Nephron (organoid): ENCODE results near the gene LGMN.

Experiments used
- H3K27ac Mint-ChIP-seq, 3 experiments: 2 replicates each; pipeline ENCODE4 v1.8.0; 2020; ENCODE audit warnings: mixed read lengths in 3 of 3, mild to moderate bottlenecking in 2 of 3, moderate library complexity in 1 of 3
- H3K27me3 Mint-ChIP-seq: 2 replicates; pipeline ENCODE4 v1.8.0; 2021; ENCODE audit warnings: low read depth, mild to moderate bottlenecking, moderate library complexity, mixed read lengths
- H3K36me3 Mint-ChIP-seq: 2 replicates; pipeline ENCODE4 v1.8.0; 2020; ENCODE audit warnings: low read depth, mixed read lengths
- H3K4me1 Mint-ChIP-seq: 2 replicates; pipeline ENCODE4 v1.8.0; 2020; ENCODE audit warnings: mixed read lengths
- H3K4me3 Mint-ChIP-seq, 3 experiments: 2 replicates each; pipeline ENCODE4 v1.8.0; 2020; ENCODE audit warnings: mild to moderate bottlenecking in 3 of 3, mixed read lengths in 3 of 3, moderate library complexity in 2 of 3
- H3K9me3 Mint-ChIP-seq: 2 replicates; pipeline ENCODE4 v1.8.0; 2020; ENCODE audit warnings: mixed read lengths
- CTCF ChIP-seq, 3 experiments: fragments of 200-600 bp; sonication (generic); IDR thresholded peaks; one replicate each; pipeline ENCODE4 v1.5.0; 2021; ENCODE audit warnings: antibody characterized with exemption in 3 of 3; ENCODE audit not compliant: unreplicated experiment in 3 of 3

Gene LGMN

DNA sequence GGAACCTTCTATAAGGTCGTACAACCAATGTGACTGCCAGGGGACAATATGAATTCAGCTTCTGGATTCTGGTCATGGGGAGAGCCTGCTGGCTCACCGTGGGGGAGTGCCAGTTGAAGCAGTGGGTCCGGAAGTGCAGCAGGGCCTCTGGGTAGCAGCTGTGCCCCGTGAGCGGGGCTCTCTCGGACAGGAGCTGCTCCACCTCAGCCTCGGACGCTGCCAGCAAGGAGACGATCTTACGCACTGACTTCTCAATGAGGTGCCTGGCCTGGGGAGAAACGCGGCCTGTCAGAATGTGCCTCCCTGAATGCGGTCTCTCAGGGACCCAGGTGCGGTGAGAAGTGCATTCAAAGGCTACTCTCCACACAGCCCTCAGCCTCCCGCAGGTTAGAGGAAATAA lies 42.0 kb downstream of the LGMN start:
- H3K4me3 Mint-ChIP-seq = no peak overlapping the region
- peaks cover 3% of the 10 kb centered on the region for H3K27me3 Mint-ChIP-seq
- no peaks in the 10 kb centered on the region for H3K9me3 Mint-ChIP-seq
- H3K4me1 Mint-ChIP-seq = peaks cover 12% of the 10 kb centered on the region
- TF ChIP-seq CTCF (IDR thresholded peaks at IDR 0.05; ENCODE audit: unreplicated experiment in 3 of 3) = no peak
- H3K36me3 Mint-ChIP-seq = peaks cover 49% of the 10 kb centered on the region
- H3K27ac Mint-ChIP-seq = no peak overlapping the region

- peaks cover 3% of the 10 kb centered on the region for H3K27me3 Mint-ChIP-seq
- TF ChIP-seq CTCF (IDR thresholded peaks at IDR 0.05; ENCODE audit: unreplicated experiment in 3 of 3) = no peak
- peaks cover 12% of the 10 kb centered on the region for H3K4me1 Mint-ChIP-seq
- no peaks in the 10 kb centered on the region for H3K9me3 Mint-ChIP-seq
- no peak overlapping the region for H3K27ac Mint-ChIP-seq
- no peak overlapping the region for H3K4me3 Mint-ChIP-seq
- H3K36me3 Mint-ChIP-seq = peaks cover 42% of the 10 kb centered on the region
Measured at GRCh38 chr14:92704821-92705220, 43.6 kb downstream of the LGMN start.

DNA sequence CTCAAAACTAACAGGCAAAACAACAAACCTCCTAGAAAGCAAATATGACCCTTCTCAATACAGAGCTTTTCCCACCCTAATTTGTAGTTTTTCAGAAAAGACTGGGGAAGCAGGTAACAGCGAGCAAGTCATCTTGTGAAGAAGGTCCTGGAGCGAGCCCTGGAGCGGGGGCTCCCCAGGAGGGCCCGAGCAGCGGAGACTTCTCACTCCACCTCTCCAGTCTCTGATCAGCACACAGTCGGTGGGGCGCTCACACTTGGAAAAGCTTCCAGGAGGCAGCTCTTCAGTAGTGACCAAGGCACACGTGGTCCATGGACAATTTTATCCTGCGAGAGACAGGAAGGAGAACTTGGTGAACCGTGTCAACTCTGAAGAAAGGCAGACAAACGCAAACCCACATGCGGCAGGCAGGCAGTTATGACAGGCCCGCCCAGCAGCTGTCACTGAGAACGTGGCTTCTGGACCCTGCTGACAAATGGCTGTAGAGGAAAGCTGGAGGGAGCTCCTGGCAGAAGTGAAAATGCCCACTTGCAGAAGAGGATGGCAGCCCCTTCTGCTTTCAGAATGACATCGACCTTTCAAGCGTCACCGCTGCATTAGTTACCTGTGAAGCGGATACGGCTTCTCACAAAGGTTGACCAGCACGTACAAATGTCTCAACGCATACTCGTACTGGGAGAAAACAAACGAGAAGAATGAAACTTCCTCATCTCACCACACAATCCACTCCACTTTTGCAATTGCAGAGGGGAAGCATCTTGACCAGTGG lies 44.2 kb downstream of the LGMN start:
- H3K27ac Mint-ChIP-seq = no peak overlapping the region
- TF ChIP-seq CTCF (IDR thresholded peaks at IDR 0.05; ENCODE audit: unreplicated experiment in 3 of 3) = no peak

DNA sequence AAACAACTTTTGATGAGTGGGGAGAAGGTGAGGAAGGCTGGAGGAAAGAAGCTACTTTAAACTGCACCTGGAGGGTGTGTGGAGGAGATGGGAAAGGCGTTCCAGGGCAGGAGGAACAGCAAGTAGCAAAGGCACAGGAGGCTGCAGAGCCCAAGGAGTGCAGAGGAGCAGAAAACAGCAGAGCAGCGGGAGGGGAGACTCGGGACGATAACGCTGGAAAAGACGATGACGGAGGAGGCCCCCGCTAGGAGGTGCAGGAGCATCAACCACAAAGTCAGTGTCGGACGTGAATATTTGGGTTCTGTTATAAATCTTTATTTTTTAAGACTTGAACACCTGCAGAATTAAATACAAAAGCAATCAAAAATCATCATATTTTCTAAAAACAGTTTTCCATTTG lies 44.9 kb downstream of the LGMN start:
- H3K4me1 Mint-ChIP-seq = peaks cover 12% of the 10 kb centered on the region
- peaks cover 3% of the 10 kb centered on the region for H3K27me3 Mint-ChIP-seq
- no peak for TF ChIP-seq CTCF (IDR thresholded peaks at IDR 0.05; ENCODE audit: unreplicated experiment in 3 of 3)
- no peak overlapping the region for H3K4me3 Mint-ChIP-seq
- H3K27ac Mint-ChIP-seq = no peak overlapping the region
- no peaks in the 10 kb centered on the region for H3K9me3 Mint-ChIP-seq
- peaks cover 35% of the 10 kb centered on the region for H3K36me3 Mint-ChIP-seq

More for the DNA sequence above, 44.2 kb downstream of the LGMN start:
- H3K36me3 Mint-ChIP-seq = peaks cover 38% of the 10 kb centered on the region
- no peak overlapping the region for H3K4me3 Mint-ChIP-seq
- no peaks in the 10 kb centered on the region for H3K9me3 Mint-ChIP-seq
- H3K4me1 Mint-ChIP-seq = peaks cover 12% of the 10 kb centered on the region
- peaks cover 3% of the 10 kb centered on the region for H3K27me3 Mint-ChIP-seq

- no peak for TF ChIP-seq CTCF (IDR thresholded peaks at IDR 0.05; ENCODE audit: unreplicated experiment in 3 of 3)
- Mint-ChIP-seq H3K4me3 (no peak overlapping the region), H3K36me3 (peaks cover 35% of the 10 kb centered on the region), H3K27me3 (peaks cover 3% of the 10 kb centered on the region), H3K4me1 (peaks cover 12% of the 10 kb centered on the region), H3K9me3 (no peaks in the 10 kb centered on the region), H3K27ac (no peak overlapping the region)
Measured at GRCh38 chr14:92702441-92702918, 45.9 kb downstream of the LGMN start.

GRCh38 chr14:92701826-92702225 lies 46.6 kb downstream of the LGMN start:
- H3K4me1 Mint-ChIP-seq = peaks cover 9% of the 10 kb centered on the region
- peaks cover 31% of the 10 kb centered on the region for H3K36me3 Mint-ChIP-seq
- H3K27ac Mint-ChIP-seq = no peak overlapping the region
- TF ChIP-seq CTCF (IDR thresholded peaks at IDR 0.05; ENCODE audit: unreplicated experiment in 3 of 3) = no peak
- no peaks in the 10 kb centered on the region for H3K9me3 Mint-ChIP-seq
- H3K27me3 Mint-ChIP-seq = peaks cover 3% of the 10 kb centered on the region
- H3K4me3 Mint-ChIP-seq = no peak overlapping the region
